ENCODE results near the gene PTPN1.

DNA sequence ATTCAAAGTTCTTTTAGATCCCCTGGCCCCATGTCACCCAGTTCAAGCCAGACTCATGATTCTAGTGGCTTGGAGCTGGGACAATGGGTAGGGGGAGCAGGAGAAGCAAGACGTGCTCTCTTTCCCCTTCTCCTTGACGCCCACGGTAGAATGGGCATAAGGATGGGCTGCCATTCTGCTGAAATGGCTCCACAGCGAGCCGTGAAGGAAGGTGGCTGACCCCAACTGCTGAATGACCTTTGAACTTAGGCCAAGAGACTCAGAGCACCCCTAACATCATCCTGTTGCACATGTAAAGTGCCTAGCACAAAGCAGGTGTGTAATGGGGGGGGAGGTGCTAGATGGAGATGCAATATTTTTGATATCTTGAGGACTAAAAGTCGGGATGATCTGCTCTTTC lies 15.8 kb upstream of the PTPN1 start:
- TF ChIP-seq, protein P1, sequence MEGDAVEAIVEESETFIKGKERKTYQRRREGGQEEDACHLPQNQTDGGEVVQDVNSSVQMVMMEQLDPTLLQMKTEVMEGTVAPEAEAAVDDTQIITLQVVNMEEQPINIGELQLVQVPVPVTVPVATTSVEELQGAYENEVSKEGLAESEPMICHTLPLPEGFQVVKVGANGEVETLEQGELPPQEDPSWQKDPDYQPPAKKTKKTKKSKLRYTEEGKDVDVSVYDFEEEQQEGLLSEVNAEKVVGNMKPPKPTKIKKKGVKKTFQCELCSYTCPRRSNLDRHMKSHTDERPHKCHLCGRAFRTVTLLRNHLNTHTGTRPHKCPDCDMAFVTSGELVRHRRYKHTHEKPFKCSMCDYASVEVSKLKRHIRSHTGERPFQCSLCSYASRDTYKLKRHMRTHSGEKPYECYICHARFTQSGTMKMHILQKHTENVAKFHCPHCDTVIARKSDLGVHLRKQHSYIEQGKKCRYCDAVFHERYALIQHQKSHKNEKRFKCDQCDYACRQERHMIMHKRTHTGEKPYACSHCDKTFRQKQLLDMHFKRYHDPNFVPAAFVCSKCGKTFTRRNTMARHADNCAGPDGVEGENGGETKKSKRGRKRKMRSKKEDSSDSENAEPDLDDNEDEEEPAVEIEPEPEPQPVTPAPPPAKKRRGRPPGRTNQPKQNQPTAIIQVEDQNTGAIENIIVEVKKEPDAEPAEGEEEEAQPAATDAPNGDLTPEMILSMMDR (IDR thresholded peaks at IDR 0.05) = no peak
- TF ChIP-seq ZFX (IDR thresholded peaks at IDR 0.05; ENCODE audit: borderline replicate concordance) = no peak

Data from 22Rv1 (cell line).